ENCODE measurements around the gene LRFN3. TPM values are rescaled to one million over a fixed set of nuclear protein-coding genes. Genes with fewer than 3 reads are reported as not detected.

Gene LRFN3
- total RNA-seq, 1 experiment from 2014 or later = 20.6 TPM

Other genes starting within 250 kb of the LRFN3 start
- 0.11 to 0.34 TPM (median 0.18 TPM) in 3 replicates for gene ZBTB32, start 231.8 kb upstream of the LRFN3 start, total RNA-seq (2021)
- 53.6 to 66.6 TPM (median 58.1 TPM) in 3 replicates for gene KMT2B, start 218.4 kb upstream of the LRFN3 start, total RNA-seq (2021)
- gene IGFLR1, start 193.9 kb upstream of the LRFN3 start, total RNA-seq (2021) = 9.9 to 12.7 TPM (median 12.3 TPM) in 3 replicates
- gene U2AF1L4, start 191.0 kb upstream of the LRFN3 start, total RNA-seq (2021) = 19.7 to 20.9 TPM (median 20.8 TPM) in 3 replicates
- 80.3 to 85.3 TPM (median 84.0 TPM) in 3 replicates for gene PSENEN, start 190.7 kb upstream of the LRFN3 start, total RNA-seq (2021)
- 4.7 to 6.4 TPM (median 5.6 TPM) in 3 replicates for gene LIN37, start 187.8 kb upstream of the LRFN3 start, total RNA-seq (2021)
- 1.4 to 2.5 TPM (median 1.7 TPM) in 3 replicates for gene HSPB6, start 179.3 kb upstream of the LRFN3 start, total RNA-seq (2021)
- gene PROSER3, start 178.2 kb upstream of the LRFN3 start, total RNA-seq (2021) = 32.9 to 36.7 TPM (median 36.2 TPM) in 3 replicates
- gene ARHGAP33, start 160.8 kb upstream of the LRFN3 start, total RNA-seq (2021) = 36.8 to 43.9 TPM (median 39.8 TPM) in 3 replicates
- gene PRODH2, start 123.5 kb upstream of the LRFN3 start, total RNA-seq (2021) = 0.14 TPM in 1 of 3 replicates, not detected in the others
- 0.61 to 1.7 TPM (median 1.7 TPM) in 3 replicates for gene NPHS1, start 83.9 kb upstream of the LRFN3 start, total RNA-seq (2021)
- gene KIRREL2, start 79.5 kb upstream of the LRFN3 start, total RNA-seq (2021) = 4.7 to 5.3 TPM (median 4.9 TPM) in 3 replicates
- 15.5 to 24.0 TPM (median 20.2 TPM) in 3 replicates for gene APLP1, start 67.8 kb upstream of the LRFN3 start, total RNA-seq (2021)
- gene NFKBID, start 35.8 kb upstream of the LRFN3 start, total RNA-seq (2021) = 10.6 to 13.9 TPM (median 12.8 TPM) in 3 replicates
- gene HCST, start 33.8 kb upstream of the LRFN3 start, total RNA-seq (2021) = 1.8 to 1.9 TPM (median 1.8 TPM) in 3 replicates
- 0.34 to 0.55 TPM (median 0.46 TPM) in 3 replicates for gene TYROBP, start 28.1 kb upstream of the LRFN3 start, total RNA-seq (2021)
- 19.5 to 20.8 TPM (median 20.4 TPM) in 3 replicates for gene SDHAF1, start 58.8 kb downstream of the LRFN3 start, total RNA-seq (2021)
- 17.6 to 28.5 TPM (median 27.9 TPM) in 3 replicates for gene SYNE4, start 72.4 kb downstream of the LRFN3 start, total RNA-seq (2021)
- gene ALKBH6, start 77.8 kb downstream of the LRFN3 start, total RNA-seq (2021) = 28.1 to 35.1 TPM (median 31.9 TPM) in 3 replicates
- gene CLIP3, start 96.5 kb downstream of the LRFN3 start, total RNA-seq (2021) = 16.2 to 19.4 TPM (median 17.9 TPM) in 3 replicates
- 6.6 to 10.7 TPM (median 6.9 TPM) in 3 replicates for gene THAP8, start 117.9 kb downstream of the LRFN3 start, total RNA-seq (2021)
- gene WDR62, start 118.5 kb downstream of the LRFN3 start, total RNA-seq (2021) = 30.9 to 40.0 TPM (median 30.9 TPM) in 3 replicates
- not detected in 3 replicates for gene OVOL3, start 174.8 kb downstream of the LRFN3 start, total RNA-seq (2021)
- 161 to 177 TPM (median 165 TPM) in 3 replicates for gene POLR2I, start 178.5 kb downstream of the LRFN3 start, total RNA-seq (2021)
- gene TBCB, start 179.1 kb downstream of the LRFN3 start, total RNA-seq (2021) = 170 to 187 TPM (median 182 TPM) in 3 replicates
- 332 to 358 TPM (median 344 TPM) in 3 replicates for gene CAPNS1, start 203.7 kb downstream of the LRFN3 start, total RNA-seq (2021)
- 0.64 to 1.0 TPM (median 0.70 TPM) in 3 replicates for gene COX7A1, start 216.1 kb downstream of the LRFN3 start, total RNA-seq (2021)

All from WTC11 (cell line).